Kidney epithelial cell (primary cell): ENCODE measurements around the gene RANBP10. TPM values are rescaled to one million over a fixed set of nuclear protein-coding genes. Genes with fewer than 3 reads are reported as not detected.

ENCODE experiments used
- DNase-seq: peaks from one replicate; pipeline ENCODE4 v3.0.0-alpha.2; 2010; ENCODE audit warnings: low read depth
- H3K27me3 ChIP-seq: 2 replicates; pipeline ENCODE4 v1.6.0; 2011; ENCODE audit warnings: low read length; ENCODE audit not compliant: control insufficient read depth, insufficient read depth
- H3K36me3 ChIP-seq: 2 replicates; pipeline ENCODE4 v1.5.1; 2011; ENCODE audit warnings: low read length; ENCODE audit not compliant: control insufficient read depth, insufficient read depth
- H3K4me3 ChIP-seq: 2 replicates; pipeline ENCODE4 v1.5.1; 2011; ENCODE audit warnings: low read depth, mild to moderate bottlenecking, control low read depth, low read length
- CTCF ChIP-seq: IDR thresholded peaks from 2 replicates; pipeline ENCODE4 v1.5.1; 2011; ENCODE audit warnings: mild to moderate bottlenecking, moderate library complexity, low read length, control low read depth, inconsistent platforms; ENCODE audit not compliant: insufficient read depth, poor library complexity, severe bottlenecking
- total RNA-seq: library from RNA; depleted of rRNA; stranded (reverse); fragments of >200 nt; gene quantifications from 2 replicates; pipeline ENCODE4 v1.2.3, GENCODE V29; 2015

The RANBP10 gene
- total RNA-seq, 1 donor from 2014 or later: 12.5 TPM

GRCh38 chr16:67804853-67805542 is 1.4 kb downstream of the RANBP10 start:
- no peak for DNase-seq
- Histone ChIP-seq H3K36me3 (peaks cover 2% of the 10 kb centered on the region), H3K27me3 (no peaks in the 10 kb centered on the region), H3K4me3 (peak overlapping the region; percentile 89)
- TF ChIP-seq CTCF: no peak

- TF ChIP-seq CTCF: no peak
- no peak for DNase-seq
- Histone ChIP-seq H3K27me3 (no peaks in the 10 kb centered on the region), H3K4me3 (no peak overlapping the region), H3K36me3 (peaks cover 2% of the 10 kb centered on the region)
These were observed 2.5 kb downstream of the RANBP10 start for GRCh38 chr16:67803894-67804293.

- no peak overlapping the region for H3K4me3 ChIP-seq
- H3K27me3 ChIP-seq: no peaks in the 10 kb centered on the region
- no peak for DNase-seq
- H3K36me3 ChIP-seq: peaks cover 2% of the 10 kb centered on the region
- TF ChIP-seq CTCF: no peak
These were observed 4.5 kb downstream of the RANBP10 start for GRCh38 chr16:67801883-67802282.

GRCh38 chr16:67801241-67801640 is 5.1 kb downstream of the RANBP10 start:
- no peak overlapping the region for H3K4me3 ChIP-seq
- H3K36me3 ChIP-seq: peaks cover 2% of the 10 kb centered on the region
- no peak for TF ChIP-seq CTCF
- H3K27me3 ChIP-seq: no peaks in the 10 kb centered on the region
- DNase-seq: no peak

GRCh38 chr16:67800338-67800926 is 5.9 kb downstream of the RANBP10 start:
- peaks cover 2% of the 10 kb centered on the region for H3K36me3 ChIP-seq
- no peak for DNase-seq
- no peaks in the 10 kb centered on the region for H3K27me3 ChIP-seq
- no peak for TF ChIP-seq CTCF
- H3K4me3 ChIP-seq: no peak overlapping the region
